NCI-H2196 (cell line): ENCODE results near the gene DNAJB11.
"Not testable (repeated sequence)": the region's sequence is repeated elsewhere in the genome, so short reads cannot be mapped to it uniquely, and the experiment has no call there.

ENCODE experiments used
- DNase-seq: peaks from one replicate; lab custom pipeline; 2025; ENCODE audit not compliant: unreplicated experiment; lab: John Stamatoyannopoulos, UW

The DNAJB11 gene

GRCh38 chr3:186570096-186570940 is at the start of gene DNAJB11:
TSS of gene DNAJB11 (plus strand) at chr3:186570720. CDS start at chr3:186570898, 178 bp downstream.
- DNase-seq: peak; percentile 100

GRCh38 chr3:186520957-186521842 is 49.3 kb upstream of the DNAJB11 start:
- DNase-seq: no peak

- no peak for DNase-seq
Observed at GRCh38 chr3:186523022-186523421, 47.5 kb upstream of the DNAJB11 start.

- DNase-seq: no peak
Observed at GRCh38 chr3:186523434-186523833, 47.1 kb upstream of the DNAJB11 start.

- DNase-seq: no peak
Observed at GRCh38 chr3:186524616-186525015, 45.9 kb upstream of the DNAJB11 start.

GRCh38 chr3:186525369-186526255 is 44.9 kb upstream of the DNAJB11 start:
- DNase-seq: no peak

- no peak for DNase-seq
Observed at GRCh38 chr3:186526256-186526606, 44.3 kb upstream of the DNAJB11 start.

- DNase-seq: no peak
Observed at GRCh38 chr3:186529201-186529999, 41.1 kb upstream of the DNAJB11 start.

GRCh38 chr3:186530415-186530814 is 40.1 kb upstream of the DNAJB11 start:
- no peak for DNase-seq

GRCh38 chr3:186531694-186532093 is 38.8 kb upstream of the DNAJB11 start:
- DNase-seq: not testable (repeated sequence)

GRCh38 chr3:186532598-186533072 is 37.9 kb upstream of the DNAJB11 start:
- DNase-seq: no peak

- no peak for DNase-seq
Observed at GRCh38 chr3:186534113-186534669, 36.3 kb upstream of the DNAJB11 start.

- DNase-seq: no peak
Observed at GRCh38 chr3:186536883-186537844, 33.4 kb upstream of the DNAJB11 start.

GRCh38 chr3:186538779-186539178 is 31.7 kb upstream of the DNAJB11 start:
- DNase-seq: no peak

- peak; percentile 97 for DNase-seq
Observed at GRCh38 chr3:186540221-186540834, 30.2 kb upstream of the DNAJB11 start.

GRCh38 chr3:186540835-186541226 is 29.7 kb upstream of the DNAJB11 start:
- no peak for DNase-seq

GRCh38 chr3:186544281-186544680 is 26.2 kb upstream of the DNAJB11 start, which contains the start of gene CRYGS:
TSS of gene CRYGS (minus strand) at chr3:186544380. CDS start at chr3:186544326, 54 bp downstream.
- DNase-seq: no peak

GRCh38 chr3:186549497-186549896 is 21.0 kb upstream of the DNAJB11 start:
- no peak for DNase-seq
